Hippocampal formation (tissue), 2 donors: ENCODE measurements around the gene BANF2.
"Not testable (repeated sequence)": the region's sequence is repeated elsewhere in the genome, so short reads cannot be mapped to it uniquely, and the experiment has no call there.

Source experiments
- DNase-seq, 2 donors: peaks; one replicate each; lab custom pipeline; 2025; lab: John Stamatoyannopoulos, UW

Gene BANF2

DNA sequence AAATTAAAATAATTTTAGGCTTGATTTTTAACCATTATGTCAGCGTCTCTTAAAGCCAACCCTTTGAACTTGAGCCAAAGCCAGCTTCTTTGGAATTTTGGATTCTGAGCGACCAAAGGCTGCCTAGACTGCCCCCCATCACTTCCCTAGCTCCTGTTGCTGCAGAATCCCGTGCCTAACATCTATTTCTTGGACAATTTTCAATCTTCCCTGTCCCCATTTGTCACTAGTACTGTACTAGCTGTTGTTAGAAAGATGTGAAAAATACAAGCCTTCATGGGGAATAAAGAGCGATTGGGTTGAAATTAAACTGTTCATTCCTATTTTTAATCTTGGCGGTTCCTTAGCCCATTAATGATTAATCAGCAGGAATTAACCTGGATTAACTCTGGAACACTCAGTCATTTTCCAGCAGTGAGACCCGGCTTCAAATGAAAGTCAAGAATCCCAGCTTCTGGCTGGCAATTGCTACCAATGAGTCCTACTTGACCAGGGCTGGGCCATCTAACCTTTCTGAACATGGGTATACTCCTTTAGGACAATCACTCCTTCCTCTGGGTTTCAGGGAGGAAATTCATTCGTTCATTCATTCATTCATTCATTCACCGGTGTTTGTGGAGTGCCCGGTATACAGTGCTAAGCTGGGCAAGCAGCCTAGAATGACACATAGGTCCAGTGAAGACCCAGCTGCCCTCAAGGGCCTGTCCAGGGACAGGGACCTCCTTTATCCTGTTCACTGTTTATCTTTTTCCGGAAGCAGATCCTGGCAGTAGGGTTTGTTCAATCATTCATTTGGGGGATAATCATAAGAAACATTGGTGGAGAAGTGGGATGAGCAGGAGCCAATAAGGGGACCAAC, 16.3 kb upstream of the BANF2 start:
- no peak for DNase-seq

DNA sequence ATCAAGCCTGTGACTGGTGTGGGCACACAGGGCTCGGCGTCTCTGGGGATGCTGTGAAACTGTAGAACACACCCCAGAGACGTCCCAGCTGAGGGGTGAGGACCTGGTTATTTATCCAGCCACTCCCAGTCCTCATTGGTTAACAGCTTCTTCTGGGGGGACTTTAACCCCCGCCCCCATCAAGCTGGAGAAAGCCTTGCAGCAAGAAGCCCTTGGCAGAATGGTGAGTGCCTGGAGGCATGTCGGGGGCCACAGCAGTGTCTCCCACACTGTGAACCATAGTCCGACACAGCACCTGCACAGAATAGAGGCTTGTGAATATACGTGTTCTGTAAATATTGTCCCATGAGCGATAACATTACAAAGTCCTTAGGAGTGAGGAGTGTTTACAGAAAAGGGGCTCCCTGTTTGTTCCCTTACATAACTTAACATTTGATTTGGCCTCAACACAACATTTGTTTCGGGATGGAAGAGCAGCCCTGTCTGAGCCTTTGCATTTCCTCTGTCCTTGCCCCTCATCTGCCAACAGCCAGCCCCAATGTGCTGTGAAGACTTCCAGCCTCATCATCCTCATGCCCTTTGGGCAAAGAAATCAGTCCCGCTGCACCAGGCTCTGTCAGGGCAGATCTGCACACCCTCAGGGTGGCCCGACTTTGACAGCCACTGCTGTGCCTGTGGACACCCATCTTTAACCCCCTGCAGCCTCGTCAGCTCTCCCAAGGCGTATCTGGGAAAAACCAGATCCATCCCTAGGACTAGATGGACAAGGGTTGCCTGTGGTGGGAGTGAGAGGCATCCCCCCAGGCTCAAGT, 15.5 kb upstream of the BANF2 start:
- no peak for DNase-seq

DNA sequence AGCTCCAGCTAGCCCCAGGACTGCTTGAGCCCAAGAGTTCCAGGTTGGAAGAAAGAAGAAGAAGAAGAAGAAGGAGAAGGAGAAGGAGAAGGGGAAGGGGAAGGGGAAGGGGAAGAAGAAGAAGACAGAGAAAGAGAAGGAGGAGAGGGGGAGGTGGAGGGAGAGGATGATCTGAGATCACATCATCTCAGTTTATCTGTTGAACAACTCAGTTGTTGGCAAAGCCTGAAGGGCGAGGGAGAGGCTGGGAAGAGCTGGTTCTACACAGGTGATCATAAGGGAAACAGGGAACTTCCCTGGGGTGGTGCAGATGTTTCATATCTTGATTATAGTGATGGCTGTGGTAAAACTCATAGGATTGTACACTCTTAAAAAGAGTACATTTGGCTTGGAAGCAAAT, 14.6 kb upstream of the BANF2 start:
- no peak for DNase-seq

DNA sequence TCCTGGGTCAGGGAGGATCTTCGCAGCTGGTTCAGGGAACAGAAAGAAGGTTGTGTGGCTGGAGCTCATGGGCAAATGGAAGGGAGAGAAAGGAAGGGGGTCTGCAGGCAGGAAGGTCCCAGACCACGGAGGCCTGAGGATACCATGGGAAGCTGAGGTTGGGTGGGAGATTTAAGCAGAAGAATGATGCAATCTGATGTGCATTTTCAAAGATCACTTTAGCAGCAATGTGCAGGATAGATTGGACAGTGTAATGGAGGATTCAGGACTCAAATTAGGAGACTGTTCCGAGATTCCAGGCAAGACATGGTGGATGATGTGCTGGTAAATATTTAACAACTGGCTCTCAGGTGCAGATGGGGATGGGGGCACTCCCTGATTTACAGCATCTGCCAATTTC, 12.0 kb upstream of the BANF2 start:
- DNase-seq = no peak

DNA sequence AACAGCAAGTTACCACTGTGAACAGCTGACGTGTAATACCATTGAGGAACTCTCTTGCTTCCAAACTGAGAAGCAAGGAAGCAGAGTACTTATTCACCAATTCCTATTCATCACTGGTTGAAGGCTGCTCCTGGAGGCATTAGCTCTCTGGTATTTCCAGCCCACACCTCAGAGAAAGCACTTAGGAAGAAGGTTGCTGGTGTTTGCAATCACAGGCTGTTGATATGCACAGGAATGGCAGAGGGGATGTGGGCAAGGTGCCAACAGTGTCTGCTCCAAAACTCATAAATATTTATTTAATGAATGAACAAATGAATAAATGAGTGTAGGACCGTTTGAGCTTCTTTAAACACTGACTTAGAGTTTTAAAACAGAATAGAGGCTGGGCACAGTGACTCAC, 10.8 kb upstream of the BANF2 start:
- no peak for DNase-seq

DNA sequence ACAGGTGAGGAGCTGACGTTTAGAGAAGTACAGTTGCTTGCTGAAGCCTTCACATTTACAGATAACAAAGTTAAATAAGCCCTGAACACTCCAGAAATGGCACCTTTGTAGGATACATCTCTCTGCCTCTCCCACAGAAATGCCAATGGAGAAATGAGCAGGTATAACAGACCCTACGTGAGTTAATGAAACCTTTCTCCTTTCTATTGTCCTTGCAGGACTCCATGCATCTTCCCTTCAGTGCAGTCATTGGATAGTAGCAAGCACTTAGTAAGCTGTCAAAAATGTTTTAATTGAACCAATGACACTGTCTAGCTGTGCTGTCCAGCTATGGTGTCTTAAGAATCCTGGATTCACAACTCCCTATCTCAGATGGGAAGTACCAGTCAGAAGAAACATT, 9.6 kb upstream of the BANF2 start:
- DNase-seq = no peak

DNA sequence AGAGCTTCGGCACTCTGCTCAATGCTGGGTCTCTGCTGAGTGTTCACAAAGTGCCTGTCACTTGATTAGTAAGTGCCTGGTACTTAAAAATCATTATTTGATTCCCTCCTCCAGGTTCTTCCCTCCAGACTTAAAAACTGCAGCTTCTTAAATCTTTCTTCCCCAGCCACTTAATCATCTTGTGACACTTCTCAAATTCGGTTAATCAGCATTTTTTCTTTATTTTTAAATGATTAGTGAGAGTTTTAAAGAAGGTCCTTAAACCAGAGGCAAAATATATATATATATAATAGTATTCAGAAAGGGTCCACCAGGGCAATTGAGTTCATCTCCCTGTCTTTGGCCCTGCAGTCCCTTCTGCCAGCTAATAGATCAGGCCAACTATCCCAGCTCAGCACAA, 8.0 kb upstream of the BANF2 start:
- DNase-seq = no peak

DNA sequence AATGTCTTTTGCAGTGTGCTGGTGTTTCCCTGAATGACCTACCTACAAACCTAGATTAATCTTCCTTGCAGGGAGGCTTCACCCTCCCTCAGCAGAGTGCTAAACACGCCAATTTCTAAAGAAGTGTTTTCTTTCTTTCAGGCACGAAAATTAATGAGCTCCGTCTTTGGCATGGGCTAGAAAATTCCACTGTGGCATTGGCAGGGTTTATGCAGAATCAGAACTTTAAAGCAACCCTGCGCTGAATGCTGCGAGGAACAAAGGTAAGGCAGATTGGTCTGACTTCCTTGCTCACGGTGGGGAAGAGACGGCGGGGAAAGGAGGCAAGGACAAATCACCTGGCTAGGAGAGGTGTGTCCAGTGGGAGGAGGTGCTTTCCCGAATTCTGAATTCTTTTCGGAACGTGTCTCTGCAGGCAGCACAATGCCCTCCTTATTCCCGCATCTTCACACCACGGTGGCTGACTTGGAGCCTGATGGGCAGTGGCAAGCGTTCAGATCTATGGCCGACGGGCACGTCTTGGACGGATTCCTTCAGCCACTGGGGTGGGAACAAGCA, 6.2 kb upstream of the BANF2 start:
- DNase-seq = peak in 1 of 2 donors; percentile 13

DNA sequence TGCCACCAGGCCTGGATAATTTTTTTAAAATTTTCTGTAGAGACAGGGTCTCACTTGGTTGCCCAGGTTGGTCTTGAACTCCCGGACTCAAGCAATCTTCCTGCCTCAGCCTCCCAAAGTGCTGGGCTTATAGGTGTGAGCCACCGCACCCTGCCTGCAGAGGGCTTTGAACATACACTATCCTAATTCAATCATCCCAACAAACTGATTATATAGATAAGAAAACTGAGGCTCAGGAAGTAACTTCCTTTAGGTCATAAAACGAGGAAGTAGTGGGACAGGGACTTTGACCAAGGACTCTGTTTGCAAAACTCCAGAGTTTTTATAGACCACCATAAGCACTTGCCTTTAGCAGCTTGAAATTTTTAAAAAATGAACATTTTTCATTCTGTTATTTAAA, 5.0 kb upstream of the BANF2 start:
- DNase-seq = no peak

DNA sequence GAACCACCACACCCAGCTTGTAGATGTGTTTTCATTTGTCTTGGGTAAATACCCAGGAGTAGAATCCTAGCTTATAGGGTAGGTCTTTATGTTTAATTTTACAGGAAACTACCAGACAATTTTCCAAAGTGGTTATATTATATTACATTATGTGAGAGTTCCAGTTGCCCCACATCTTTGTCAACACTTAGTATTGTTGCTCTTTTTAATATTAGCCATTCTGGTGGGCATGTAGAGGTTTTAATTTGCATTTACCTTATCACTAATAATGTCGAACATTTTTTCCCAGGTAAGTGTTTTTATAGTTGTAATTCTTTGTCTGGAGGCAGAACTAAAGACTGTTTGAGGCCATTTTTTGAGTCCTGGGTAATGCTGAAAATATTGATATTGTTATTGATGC, 3.5 kb upstream of the BANF2 start:
- no peak for DNase-seq

DNA sequence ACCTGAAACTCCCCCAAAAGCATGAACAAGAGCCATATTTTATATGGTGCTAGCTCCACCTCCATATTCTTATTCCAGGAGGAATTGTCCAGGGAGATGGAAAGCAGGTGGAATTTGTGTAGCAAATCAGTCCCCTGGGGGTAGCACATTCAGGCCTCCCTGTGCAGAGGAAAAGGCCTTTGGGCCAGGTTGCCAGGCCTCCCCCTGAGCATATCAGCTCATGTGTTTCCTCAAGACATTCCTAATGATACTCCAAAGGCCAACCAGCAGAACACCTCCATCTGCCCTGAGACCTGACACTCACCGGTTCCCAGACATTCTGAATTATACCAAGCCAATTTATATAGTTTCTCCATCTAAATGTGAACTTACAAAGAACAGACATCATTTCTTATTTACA, 2.6 kb upstream of the BANF2 start:
- DNase-seq = no peak

DNA sequence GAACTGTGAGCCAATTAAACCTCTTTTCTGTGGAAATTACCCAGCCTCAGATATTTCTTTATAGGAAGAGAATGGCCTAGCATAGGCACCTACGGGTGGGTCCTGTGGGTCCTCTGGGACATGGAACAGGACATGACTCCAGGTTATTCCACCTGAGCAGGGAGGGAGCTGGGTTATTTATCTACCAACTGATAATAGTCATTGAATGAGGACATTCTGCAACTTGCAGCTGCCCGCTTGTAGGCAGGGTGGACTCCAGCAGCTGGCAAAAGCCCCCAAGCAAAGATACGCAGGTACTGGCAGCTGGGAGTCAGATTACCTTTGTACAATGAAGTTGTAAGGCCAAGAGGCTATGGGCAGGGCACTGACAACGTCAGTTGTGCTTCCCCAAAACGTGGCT, 1.4 kb upstream of the BANF2 start:
- DNase-seq = no peak

DNA sequence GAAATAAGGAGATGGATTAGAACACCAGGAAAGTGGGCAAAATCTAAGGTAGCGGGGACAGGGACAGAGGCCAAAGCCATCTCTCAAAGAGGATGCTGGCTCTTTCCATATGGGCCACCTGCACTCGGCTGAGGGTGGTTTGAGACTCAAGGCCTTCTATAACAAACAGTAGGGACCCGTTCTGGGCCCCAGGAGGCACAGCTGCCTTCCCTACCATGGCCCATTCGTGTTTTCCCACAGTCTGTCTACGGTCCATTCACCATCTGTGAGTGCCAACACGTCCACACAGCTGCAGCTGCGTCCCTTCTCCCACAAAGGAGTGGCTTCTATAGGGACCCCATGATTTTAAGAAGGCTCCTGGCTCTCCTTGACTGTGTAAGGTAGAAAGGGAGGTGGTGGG, 871 bp downstream of the BANF2 start:
- no peak for DNase-seq

DNA sequence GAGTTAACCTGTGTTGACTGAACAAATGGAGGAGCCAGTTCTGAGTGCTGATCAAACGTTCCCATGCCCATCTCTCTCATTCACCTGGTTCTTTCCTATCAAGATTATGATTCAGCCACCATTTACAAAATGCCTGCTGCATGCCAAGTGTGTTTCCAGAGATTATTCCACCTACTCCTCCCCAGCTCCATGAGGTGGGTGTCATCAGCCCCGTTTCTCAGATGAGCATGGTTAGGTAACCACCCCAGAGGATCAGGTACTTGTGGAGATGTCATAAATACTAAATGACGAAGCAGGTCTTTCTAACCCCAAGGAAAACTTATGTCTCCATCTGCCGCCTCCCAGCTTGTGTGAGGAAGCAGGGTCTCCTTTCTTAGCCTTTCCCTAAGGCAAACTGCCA, 2.1 kb downstream of the BANF2 start:
- DNase-seq = no peak

DNA sequence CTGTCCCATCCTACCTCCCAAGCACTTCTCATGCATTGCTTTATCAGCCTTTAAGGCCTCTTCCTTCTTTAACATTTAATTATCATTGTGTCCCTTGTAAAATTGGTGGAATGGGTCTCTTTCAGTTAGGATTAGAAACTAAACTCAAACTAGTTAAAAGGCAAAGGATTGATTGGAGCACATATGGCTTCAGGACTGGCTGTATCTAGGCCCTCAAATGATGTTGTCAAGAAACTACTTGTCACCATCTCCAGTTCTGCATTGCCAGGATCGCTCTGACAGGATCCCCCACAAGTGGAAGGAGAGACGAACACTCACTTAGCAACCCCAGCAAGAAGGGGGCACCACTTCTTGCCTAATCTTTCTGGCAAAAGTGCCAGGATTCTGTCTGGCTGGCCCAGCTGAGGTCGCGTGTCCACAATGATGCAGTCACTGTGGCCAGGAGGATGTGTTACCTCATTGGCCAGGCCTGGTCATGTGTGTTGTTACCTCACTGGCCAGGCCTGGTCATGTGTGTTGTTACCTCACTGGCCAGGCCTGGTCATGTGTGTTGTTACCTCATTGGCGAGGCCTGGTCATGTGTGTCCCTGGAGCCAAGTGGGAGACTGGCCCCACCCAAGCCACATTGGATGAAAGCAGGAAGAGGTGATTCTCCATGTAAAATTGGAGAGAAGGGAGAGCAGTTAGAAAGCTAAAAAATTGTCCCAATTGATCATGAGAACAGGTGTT, 5.0 kb downstream of the BANF2 start:
- no peak for DNase-seq

DNA sequence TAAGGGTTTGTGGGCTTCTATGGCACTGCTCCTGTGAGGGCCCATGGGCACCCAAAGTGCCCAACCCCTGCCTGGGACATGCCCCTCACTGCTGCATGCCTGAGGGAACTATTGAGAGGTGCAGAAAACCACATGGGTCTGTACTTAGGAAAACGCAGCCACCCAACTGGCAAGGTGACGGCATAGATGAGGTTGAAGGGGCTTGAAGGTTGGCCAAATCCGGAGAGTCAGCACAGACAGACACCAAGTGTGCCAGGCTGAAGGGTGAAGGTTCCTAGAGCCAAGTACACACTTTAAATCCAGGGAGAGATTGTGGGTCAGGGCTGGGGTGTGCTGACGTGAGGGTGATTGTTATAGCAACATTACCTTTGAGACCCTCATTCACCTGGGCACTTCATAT, 6.2 kb downstream of the BANF2 start:
- DNase-seq = no peak

DNA sequence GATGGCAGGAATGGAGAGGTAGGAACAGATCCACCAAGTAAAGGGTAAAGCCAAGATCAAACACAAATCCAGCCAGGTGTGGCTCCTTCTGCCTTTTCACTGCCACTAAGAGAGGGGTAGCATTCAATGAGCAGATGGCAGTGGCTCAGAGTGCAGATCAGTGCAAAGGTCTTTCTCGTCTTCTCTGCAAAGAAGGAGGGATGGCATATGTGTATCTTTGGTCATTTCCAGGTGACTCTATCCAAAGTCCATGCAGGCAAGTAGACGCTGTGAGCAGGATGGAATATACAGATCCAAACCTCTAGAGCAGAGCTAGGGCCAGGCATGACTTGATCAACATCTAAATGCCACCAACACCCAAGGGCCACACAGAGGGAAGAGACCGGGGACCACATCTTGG, 6.9 kb downstream of the BANF2 start:
- DNase-seq = no peak

DNA sequence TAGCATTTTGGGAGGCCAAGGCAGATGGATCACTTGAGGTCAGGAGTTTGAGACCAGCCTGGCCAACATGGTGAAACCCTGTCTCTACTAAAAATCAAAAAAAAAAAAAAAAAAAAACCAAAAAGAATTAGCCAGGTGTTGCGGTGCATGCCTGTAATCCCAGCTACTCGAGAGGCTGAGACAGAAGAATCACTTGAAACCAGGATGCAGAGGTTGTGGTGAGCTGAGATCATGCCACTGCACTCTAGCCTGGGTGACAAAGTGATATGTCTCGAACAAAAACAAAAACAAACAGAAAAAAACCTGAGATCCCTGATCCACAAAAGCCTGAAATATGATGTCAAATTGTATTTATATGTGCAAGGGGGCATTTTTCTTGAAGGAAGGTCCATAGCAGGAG, 8.2 kb downstream of the BANF2 start:
- DNase-seq = not testable (repeated sequence)

DNA sequence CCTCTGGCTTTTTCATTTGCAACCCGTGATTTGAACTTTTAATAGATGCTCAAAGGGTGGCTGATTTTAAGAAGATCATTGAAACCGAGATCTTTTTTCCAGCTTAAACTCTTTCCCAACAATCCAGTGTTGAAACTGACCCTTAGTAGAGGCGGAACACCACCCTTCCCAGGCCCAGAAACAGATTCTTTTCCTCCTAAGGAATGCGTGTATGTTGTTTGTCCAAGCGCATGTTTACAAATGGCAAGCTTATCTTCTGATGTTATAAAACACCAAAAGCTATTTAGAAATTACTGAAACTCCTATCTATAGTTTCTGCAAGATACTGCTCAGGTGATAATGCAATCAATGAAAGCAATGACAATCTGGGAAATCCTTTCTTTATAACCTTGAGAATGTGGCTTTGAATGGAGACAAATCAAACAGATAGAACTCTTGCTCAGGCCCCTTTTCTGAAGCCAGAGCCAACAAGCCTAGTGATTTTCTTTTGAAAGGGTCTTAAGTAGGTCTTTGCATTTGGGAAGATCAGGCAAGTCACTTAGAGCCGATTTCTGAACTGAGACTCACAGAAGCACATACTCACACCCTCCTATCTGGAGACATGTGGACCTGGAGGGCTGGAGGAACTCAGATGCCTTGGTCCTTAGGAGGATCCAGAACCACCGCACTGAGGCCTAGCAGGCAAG, 9.1 kb downstream of the BANF2 start:
- DNase-seq = no peak

DNA sequence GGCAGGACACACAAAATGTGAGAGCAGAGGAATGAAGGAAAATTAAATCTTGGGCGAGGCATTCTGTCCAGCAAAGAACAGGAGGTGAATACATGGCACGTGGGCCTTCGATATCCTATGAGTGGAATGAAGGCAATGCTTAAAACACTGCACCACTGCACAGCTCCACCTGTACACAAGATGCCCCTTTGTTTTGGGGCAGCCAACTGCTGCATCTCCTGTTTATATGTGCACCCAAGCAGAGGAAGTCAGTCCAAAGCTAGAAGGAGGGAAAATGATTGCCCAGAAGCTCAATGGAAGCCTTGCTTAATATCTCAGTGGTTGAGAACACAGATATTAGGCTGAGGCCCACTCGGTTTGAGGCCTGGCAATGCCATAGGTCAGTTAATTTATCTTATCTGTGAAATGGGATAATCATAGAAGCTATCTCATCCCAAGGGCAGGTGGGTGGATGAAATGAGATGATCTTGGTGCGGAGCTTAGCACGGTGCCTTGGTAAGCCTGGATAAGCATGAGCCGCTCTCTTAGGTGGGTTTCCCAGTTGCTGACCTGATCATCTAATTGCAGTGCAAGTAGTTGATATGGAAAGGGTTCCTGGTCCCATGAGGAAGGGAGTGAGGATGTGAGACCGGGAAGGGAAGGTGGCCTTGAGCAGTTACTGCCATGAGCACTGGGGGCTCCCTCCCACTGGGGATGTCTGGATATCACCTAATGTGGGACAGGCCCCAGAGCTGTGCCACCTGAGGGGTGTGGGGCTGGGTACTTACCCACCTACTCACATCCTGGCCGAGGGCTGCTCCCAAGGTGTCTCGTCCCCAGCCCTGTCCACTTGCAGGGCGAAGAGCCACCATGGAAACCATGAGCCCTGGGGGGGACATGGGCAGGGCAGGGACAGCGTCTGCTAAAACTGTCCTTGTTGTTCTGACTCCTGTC, 9.9 kb downstream of the BANF2 start:
- no peak for DNase-seq
